Endothelial cell of umbilical vein (primary cell): ENCODE results near the gene FBXO38. TPM values are rescaled to one million over a fixed set of nuclear protein-coding genes. Genes with fewer than 3 reads are reported as not detected.

ENCODE experiments used
- BruUV-seq: library from RNA; stranded (reverse); fragments of 400-500 nt; replicated peaks from 2 replicates; lab custom pipeline; 2021; lab: Mats Ljungman, UMichigan
- CTCF ChIA-PET: fragments of 300-600, 350-600 bp; sonication (Branson Sonifier 250); formaldehyde crosslinking; loops from one replicate; lab custom pipeline; 2021; ENCODE audit warnings: antibody characterized with exemption, inconsistent platforms; lab: Charles Lee
- POLR2A ChIA-PET: fragments of 300-600, 350-600 bp; sonication (Branson Sonifier 250); formaldehyde crosslinking; loops from one replicate; lab custom pipeline; 2021; ENCODE audit warnings: antibody characterized with exemption, inconsistent platforms; lab: Charles Lee
- DNase-seq: peaks from one replicate; pipeline ENCODE4 v3.0.0-alpha.2; 2011; ENCODE audit warnings: low read depth, low spot score
- FAIRE-seq: peaks from 2 replicates; lab custom pipeline; 2011; peaks lifted over from hg19 to GRCh38; lab: Jason Lieb, UNC
- H2AFZ ChIP-seq: 2 replicates; pipeline ENCODE4 v1.6.0; 2012; ENCODE audit warnings: low read depth, low read length, control low read depth, inconsistent platforms
- H3K27ac ChIP-seq: 2 replicates; pipeline ENCODE4 v1.5.1; 2011; ENCODE audit warnings: low read depth, mild to moderate bottlenecking, control low read depth, low read length, moderate library complexity; ENCODE audit not compliant: insufficient read depth
- H3K27me3 ChIP-seq, 2 experiments: 2 replicates each; pipeline versions ENCODE4 v1.6.0 to v1.6.1; 2011; ENCODE audit warnings: low read length in 2 of 2, mixed read lengths in 1 of 2; ENCODE audit not compliant: control insufficient read depth in 2 of 2, insufficient read depth in 2 of 2
- H3K36me3 ChIP-seq, 2 experiments: 2 replicates in 1 of 2; 3 replicates in 1 of 2; pipeline ENCODE4 v1.5.1; 2011; ENCODE audit warnings: low read length in 2 of 2, mild to moderate bottlenecking in 1 of 2, moderate library complexity in 1 of 2; ENCODE audit not compliant: control insufficient read depth in 2 of 2, insufficient read depth in 2 of 2; ENCODE audit errors: extremely low read depth in 1 of 2
- H3K4me1 ChIP-seq: 3 replicates; pipeline ENCODE4 v1.5.1; 2011; ENCODE audit warnings: mild to moderate bottlenecking, low read length; ENCODE audit not compliant: control insufficient read depth, insufficient read depth; ENCODE audit errors: extremely low read depth
- H3K4me2 ChIP-seq: 2 replicates; pipeline ENCODE4 v1.6.1; 2011; ENCODE audit warnings: low read length, control low read depth, mixed read lengths; ENCODE audit not compliant: insufficient read depth
- H3K4me3 ChIP-seq, 3 experiments: fragments of 200-600 bp in 1 of 3; sonication (generic), shearing (Covaris generic) in 1 of 3; replicated peaks in 1 of 3; 2 replicates each; pipeline ENCODE4 v1.5.1; 2011 to 2016; ENCODE audit warnings: control low read depth in 3 of 3, low read length in 3 of 3, mild to moderate bottlenecking in 2 of 3, inconsistent platforms in 1 of 3, low read depth in 1 of 3, moderate library complexity in 1 of 3; ENCODE audit not compliant: insufficient read depth in 1 of 3
- H3K79me2 ChIP-seq: 2 replicates; pipeline ENCODE4 v1.6.0; 2012; ENCODE audit warnings: low read length, inconsistent platforms; ENCODE audit not compliant: control insufficient read depth, insufficient read depth
- H3K9ac ChIP-seq: replicated peaks from 2 replicates; pipeline ENCODE3; 2011; ENCODE audit warnings: low read length, control low read depth; ENCODE audit not compliant: insufficient read depth; ENCODE audit errors: extremely low read depth
- H3K9me1 ChIP-seq: replicated peaks from 3 replicates; pipeline ENCODE4 v1.6.0; 2011; ENCODE audit warnings: mild to moderate bottlenecking, low read length; ENCODE audit not compliant: control insufficient read depth, insufficient read depth; ENCODE audit errors: extremely low read depth
- H3K9me3 ChIP-seq: replicated peaks from 2 replicates; pipeline ENCODE4 v1.5.1; 2012; ENCODE audit warnings: low read length, inconsistent platforms; ENCODE audit not compliant: control insufficient read depth, insufficient read depth
- H4K20me1 ChIP-seq: replicated peaks from 2 replicates; pipeline ENCODE3; 2011; ENCODE audit warnings: mild to moderate bottlenecking, low read length; ENCODE audit not compliant: control insufficient read depth, insufficient read depth; ENCODE audit errors: extremely low read depth
- EZH2 ChIP-seq: IDR thresholded peaks from 2 replicates; pipeline ENCODE4 v1.6.1; 2012; ENCODE audit warnings: borderline replicate concordance, low read depth, mild to moderate bottlenecking, moderate library complexity, low read length, inconsistent platforms; ENCODE audit not compliant: severe bottlenecking
- FOS ChIP-seq: IDR thresholded peaks from 2 replicates; pipeline ENCODE4 v1.6.1; 2011; ENCODE audit warnings: mild to moderate bottlenecking, low read length, moderate library complexity, borderline replicate concordance; ENCODE audit not compliant: insufficient read depth
- GATA2 ChIP-seq: IDR thresholded peaks from 2 replicates; pipeline ENCODE4 v1.7.0; 2011; ENCODE audit warnings: low read depth, mild to moderate bottlenecking, moderate library complexity, mixed read lengths, low read length; ENCODE audit not compliant: insufficient read length, insufficient read depth
- JUN ChIP-seq: IDR thresholded peaks from 2 replicates; pipeline ENCODE4 v1.6.1; 2011; ENCODE audit warnings: borderline replicate concordance, low read depth; ENCODE audit not compliant: insufficient read length, insufficient read depth
- MYC ChIP-seq: IDR thresholded peaks from one replicate; pipeline ENCODE4 v1.6.1; 2011; ENCODE audit warnings: mild to moderate bottlenecking, low read depth, low read length
- POLR2A ChIP-seq: IDR thresholded peaks from 2 replicates; pipeline ENCODE4 v1.6.1; 2012; ENCODE audit warnings: low read depth, mild to moderate bottlenecking, control low read depth, low read length
- POLR2AphosphoS5 ChIP-seq: IDR thresholded peaks from 2 replicates; pipeline ENCODE4 v1.6.1; 2012; ENCODE audit warnings: low read depth, mild to moderate bottlenecking, control low read depth, low read length, moderate library complexity; ENCODE audit not compliant: insufficient read depth
- dilution Hi-C: fragments of 300-500 bp; cut with MboI; formaldehyde crosslinking; loops from one replicate; pipeline ENCODE4 v1.15.0; 2019; ENCODE audit warnings: low sequenced_read_pairs; ENCODE audit not compliant: extremely low pct_ligation_motif_present
- intact Hi-C: fragments of 100-400 bp; cut with micrococcal nuclease; formaldehyde crosslinking; loops from one replicate; pipeline ENCODE4 v1.10.0; 2022
- polyA plus RNA-seq, 4 experiments: library from polyadenylated mRNA; depleted of rRNA in 3 of 4; stranded (reverse) in 3 of 4; unstranded in 1 of 4; fragments of >200 nt; gene quantifications; 2 replicates each; pipeline versions ENCODE4 v1.2.1 to v1.2.3, GENCODE V29; 2011 to 2012; ENCODE audit warnings: missing spikeins in 1 of 4
- total RNA-seq: library from RNA; stranded (reverse); gene quantifications from 2 replicates; pipeline ENCODE4 v1.2.3, GENCODE V29; 2021
- TF ChIP-seq, protein P1 (sequence below), 2 donors: IDR thresholded peaks; 1 replicate in 1 of 2; 2 replicates in 1 of 2; pipeline ENCODE4 v1.5.1; 2011; ENCODE audit warnings: low read length in 2 of 2, mild to moderate bottlenecking in 2 of 2, moderate library complexity in 2 of 2, control low read depth in 1 of 2, inconsistent platforms in 1 of 2, low read depth in 1 of 2; ENCODE audit not compliant: insufficient read depth in 1 of 2; ENCODE audit errors: extremely low read depth in 1 of 2
- TF ChIP-seq, protein P2 (sequence below): IDR thresholded peaks from 2 replicates; pipeline ENCODE4 v1.6.1; 2011; ENCODE audit not compliant: insufficient read depth, insufficient read length

The FBXO38 gene
- total and polyA plus RNA-seq, 2 donors (not counting 3 experiments of a cell fraction or from before 2014, with no cell fraction given), result 18.6 to 65.6 TPM

DNA sequence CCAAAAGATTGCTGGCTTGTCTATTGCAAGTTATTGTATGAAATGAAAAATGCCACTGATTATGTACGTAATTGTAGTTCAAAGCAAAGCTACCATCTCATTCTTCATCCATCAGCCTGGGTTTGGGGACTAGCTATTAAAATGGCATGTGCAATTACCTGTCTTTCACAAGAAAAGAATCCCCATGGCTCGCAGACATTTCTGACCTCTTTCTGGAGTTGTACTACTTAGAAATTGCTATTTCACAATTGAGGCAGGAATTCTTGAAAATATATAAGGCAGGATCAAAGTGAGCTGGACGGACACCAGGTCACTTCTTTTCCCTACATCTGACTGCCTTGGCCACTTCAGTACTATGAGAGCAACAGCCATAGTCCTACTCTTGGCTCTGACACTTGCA lies 48.5 kb upstream of the FBXO38 start, which contains the start of gene SPINK9:
SPINK9 (plus strand) TSS at position 301 of the 400 bp plus-strand sequence; CDS start at position 356, 55 bp downstream.
- Histone ChIP-seq H3K9me3 (no peaks in the 10 kb centered on the region), H3K27me3 (no peaks in the 10 kb centered on the region), H3K27ac (no peak within 1 kb of the TSS), H3K4me3 (no peak within 1 kb of the TSS), H3K4me2 (no peak within 1 kb of the TSS), H2AFZ (no peak within 1 kb of the TSS), H4K20me1 (no peaks in the 10 kb centered on the region), H3K4me1 (no peaks in the 10 kb centered on the region), H3K9me1 (no peaks in the 10 kb centered on the region), H3K36me3 (no peaks in the 10 kb centered on the region), H3K9ac (no peak within 1 kb of the TSS), H3K79me2 (no peaks in the 10 kb centered on the region)
- DNase-seq, result no peak
- POLR2A ChIA-PET, result no interaction called here
- TF ChIP-seq MYC (no peak), POLR2A (no peak), FOS (no peak), GATA2 (no peak), JUN (no peak), EZH2 (no peak), POLR2AphosphoS5 (no peak)
- TF ChIP-seq, protein P1, sequence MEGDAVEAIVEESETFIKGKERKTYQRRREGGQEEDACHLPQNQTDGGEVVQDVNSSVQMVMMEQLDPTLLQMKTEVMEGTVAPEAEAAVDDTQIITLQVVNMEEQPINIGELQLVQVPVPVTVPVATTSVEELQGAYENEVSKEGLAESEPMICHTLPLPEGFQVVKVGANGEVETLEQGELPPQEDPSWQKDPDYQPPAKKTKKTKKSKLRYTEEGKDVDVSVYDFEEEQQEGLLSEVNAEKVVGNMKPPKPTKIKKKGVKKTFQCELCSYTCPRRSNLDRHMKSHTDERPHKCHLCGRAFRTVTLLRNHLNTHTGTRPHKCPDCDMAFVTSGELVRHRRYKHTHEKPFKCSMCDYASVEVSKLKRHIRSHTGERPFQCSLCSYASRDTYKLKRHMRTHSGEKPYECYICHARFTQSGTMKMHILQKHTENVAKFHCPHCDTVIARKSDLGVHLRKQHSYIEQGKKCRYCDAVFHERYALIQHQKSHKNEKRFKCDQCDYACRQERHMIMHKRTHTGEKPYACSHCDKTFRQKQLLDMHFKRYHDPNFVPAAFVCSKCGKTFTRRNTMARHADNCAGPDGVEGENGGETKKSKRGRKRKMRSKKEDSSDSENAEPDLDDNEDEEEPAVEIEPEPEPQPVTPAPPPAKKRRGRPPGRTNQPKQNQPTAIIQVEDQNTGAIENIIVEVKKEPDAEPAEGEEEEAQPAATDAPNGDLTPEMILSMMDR (IDR thresholded peaks at IDR 0.05; ENCODE audit: extremely low read depth in 1 of 2, insufficient read depth in 1 of 2, low read depth in 1 of 2, low read length in 2 of 2), result no peak
- TF ChIP-seq, protein P2, sequence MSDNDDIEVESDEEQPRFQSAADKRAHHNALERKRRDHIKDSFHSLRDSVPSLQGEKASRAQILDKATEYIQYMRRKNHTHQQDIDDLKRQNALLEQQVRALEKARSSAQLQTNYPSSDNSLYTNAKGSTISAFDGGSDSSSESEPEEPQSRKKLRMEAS, result no peak
- no peak for FAIRE-seq
- intact Hi-C loops, result no loop called here
- CTCF ChIA-PET, result interaction anchor here (1.3 kb wide), 1 partner anchor 45 kb away, joined by 4 read pairs; no protein-coding TSS in a partner anchor
- no TSS peak for BruUV-seq
- dilution Hi-C loops, result no loop called here
